NCI-H187 (cell line): ENCODE data around the gene NFAM1.

ENCODE experiments used
- DNase-seq, 2 experiments: peaks; one replicate each; lab custom pipeline; 2025; lab: John Stamatoyannopoulos, UW

Gene NFAM1

GRCh38 chr22:42383287-42383686 lies 48.9 kb downstream of the NFAM1 start:
- DNase-seq: no peak

DNA sequence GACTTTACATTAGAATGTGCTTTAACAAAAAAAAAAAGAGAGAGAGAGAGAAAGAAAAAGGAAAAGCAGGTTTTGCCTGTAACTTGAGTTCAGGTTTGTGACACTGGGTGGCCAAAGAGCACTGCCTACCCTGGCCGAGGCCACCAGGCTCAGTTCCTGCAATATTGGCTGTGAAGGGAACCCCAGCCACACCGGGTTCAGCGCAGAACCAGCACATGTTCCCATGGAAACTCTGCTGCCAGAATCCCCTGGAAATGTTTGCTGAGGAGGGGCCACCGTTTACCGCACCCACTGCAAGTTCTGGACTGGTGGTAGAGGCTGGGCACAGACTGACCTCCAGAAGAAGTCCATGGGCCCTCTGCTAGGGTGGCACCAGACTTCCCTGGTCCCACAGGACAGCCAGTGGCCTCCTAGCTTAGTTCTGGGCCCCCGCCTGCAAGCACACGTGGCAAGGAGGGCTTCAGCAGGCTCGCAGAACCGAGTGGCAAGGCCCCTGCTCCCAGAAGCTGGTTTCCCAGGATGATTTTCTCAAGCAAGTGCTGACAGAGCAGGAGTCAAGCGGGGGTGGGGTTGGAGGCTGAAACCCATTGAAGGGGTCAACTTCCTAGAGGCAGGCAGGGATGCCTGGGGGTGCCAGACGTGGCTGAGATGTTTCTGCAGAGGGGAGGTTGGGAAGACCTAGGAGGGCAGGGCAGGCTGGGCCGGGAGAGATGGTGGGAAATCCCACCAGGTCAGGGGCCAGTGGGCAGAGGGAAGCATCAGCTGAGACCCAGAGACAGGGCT lies 51.2 kb downstream of the NFAM1 start:
- no peak for DNase-seq

GRCh38 chr22:42379966-42380537 lies 52.2 kb downstream of the NFAM1 start:
- no peak for DNase-seq

GRCh38 chr22:42376711-42377554 lies 55.3 kb downstream of the NFAM1 start:
- peak; percentile 27 to 72 for DNase-seq

GRCh38 chr22:42375982-42376381 lies 56.2 kb downstream of the NFAM1 start:
- DNase-seq: no peak

GRCh38 chr22:42372976-42373375 lies 59.2 kb downstream of the NFAM1 start:
- DNase-seq: peak in 1 of 2 experiments; percentile 11

DNA sequence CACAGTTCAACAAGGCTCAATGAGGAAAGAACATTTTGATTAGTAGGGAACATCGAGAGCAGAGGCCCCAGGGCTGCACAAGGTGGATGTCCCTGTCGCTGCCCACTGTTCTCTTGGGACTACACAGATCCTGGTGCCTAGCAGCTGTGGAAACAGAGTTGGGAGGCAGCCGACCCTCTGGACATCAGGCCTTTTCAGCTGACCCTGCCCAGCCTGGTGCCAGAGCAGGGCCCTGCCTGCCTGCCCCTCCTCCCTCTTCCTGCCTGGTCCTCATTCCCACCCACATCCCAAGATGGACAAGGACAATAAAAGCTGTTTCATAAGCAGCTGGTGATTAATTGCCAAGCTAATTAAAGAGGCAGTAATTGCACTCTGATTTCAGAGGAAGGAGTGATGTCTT lies 60.7 kb downstream of the NFAM1 start:
- no peak for DNase-seq

- no peak for DNase-seq
Observed at GRCh38 chr22:42371099-42371498, 61.1 kb downstream of the NFAM1 start.

DNA sequence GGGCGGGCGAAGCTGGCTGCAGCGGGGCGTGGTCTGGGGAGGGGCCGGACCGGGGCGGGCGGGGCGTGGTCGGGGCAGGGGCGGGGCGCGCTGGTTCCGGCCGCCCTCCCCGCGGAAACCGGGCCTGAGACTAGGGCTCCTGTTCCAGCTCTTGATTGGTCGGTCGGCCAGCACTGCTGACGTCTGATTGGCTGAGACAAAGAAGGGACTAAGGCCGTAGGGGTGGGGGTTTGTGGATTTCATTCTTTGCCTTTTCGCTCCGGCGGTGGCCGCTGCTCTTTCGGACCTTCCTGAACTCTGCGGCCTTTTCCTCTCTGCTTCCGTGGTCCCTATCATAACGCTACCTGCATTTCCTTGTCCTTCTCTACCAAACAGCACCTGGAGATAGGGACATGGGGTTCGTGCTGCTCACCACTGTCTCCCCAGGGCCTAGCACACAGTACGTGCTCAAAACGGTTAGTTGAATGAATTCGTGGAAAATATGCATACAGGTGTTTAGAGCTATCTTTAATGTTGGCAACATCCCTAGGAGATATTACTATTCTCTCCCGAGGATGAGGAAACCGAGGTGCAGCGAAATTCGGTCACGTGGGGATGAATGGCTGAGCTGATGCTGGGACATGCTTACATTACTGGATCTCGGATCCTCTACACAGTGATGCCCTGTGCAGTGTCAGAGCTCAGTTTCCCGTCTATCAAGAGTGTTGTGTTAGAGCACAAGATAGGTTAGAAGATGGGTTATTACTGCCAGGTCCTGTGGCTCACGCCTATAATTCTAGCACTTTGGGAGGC lies 62.8 kb downstream of the NFAM1 start:
- peak; percentile 55 to 69 for DNase-seq

GRCh38 chr22:42368379-42369249 lies 63.6 kb downstream of the NFAM1 start:
- peak in 1 of 2 experiments; percentile 12 for DNase-seq

GRCh38 chr22:42367980-42368378 lies 64.2 kb downstream of the NFAM1 start:
- no peak for DNase-seq

DNA sequence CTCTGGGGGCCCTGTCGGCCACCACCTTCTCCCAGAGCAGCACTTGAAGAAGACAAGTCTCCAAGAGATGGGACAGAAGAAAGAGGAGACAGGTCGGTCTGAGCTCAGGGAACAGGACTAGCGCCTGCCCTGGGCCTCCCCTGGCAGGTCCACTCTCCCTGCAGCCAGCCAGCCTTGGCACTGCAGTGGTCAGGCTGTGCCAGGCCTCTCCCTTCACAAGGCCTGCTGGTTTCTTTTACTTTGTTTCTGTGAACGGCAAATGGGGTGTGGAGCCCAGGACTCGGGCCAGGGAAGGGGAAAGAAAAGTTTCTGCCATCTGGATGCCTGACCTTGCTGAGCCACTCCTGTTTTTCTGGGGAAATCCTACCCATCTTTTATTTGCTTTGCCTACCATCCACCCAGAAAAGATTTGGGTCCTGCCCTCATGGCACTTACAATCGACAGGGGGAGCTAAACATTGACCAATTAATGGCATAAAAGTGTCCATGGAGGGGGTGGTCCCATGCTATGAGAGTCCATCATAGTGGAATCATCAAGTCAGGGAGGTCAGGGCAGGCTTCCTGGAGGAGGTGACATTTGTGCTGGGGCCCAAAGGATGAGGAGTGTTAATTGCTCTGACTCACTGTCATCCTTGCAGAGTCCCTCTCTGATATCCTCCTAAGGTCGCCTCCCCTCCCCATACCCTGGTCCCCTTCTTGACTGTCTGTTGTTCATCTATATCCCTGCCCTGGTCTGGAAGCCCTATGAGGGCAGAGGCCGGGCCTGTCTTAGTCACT lies 65.2 kb downstream of the NFAM1 start:
- no peak for DNase-seq

GRCh38 chr22:42365942-42366695 lies 66.1 kb downstream of the NFAM1 start:
- no peak for DNase-seq

DNA sequence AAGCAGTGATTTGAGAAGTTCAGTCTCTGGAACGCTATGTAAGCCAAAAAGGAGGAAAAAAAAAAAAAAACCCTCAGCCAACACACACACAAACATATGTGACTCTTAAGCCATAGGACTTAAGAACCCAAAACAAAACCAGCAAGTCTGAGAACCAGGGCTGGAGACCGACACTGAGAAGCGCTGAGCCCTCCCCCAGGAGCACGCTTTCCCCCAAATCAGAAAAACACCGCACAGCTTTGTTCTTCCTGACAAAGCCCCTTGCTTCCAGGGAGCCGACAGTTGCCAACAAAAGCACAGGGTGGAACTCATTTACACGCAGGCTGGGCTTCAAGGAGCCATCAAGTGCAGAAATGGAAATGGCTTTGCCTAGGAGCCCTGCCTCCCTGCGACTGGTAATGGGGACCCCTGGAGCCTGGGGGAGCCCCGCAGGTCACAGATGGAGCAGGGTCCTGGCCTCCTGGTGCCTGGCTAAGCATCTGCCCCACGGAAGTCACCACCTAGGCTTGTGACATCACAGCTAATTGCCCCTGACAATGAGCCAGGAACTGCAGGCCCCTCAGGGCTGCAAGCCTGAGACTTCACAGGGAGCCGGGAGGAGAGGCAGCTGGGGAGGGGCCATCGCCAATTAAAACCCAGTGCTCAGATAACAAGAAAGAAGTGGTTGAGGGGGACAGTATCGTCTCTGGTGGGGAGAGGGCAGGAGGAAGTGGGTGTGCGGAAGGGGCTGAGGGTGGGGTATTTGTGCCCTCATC lies 66.9 kb downstream of the NFAM1 start:
- DNase-seq: no peak

GRCh38 chr22:42364604-42365110 lies 67.5 kb downstream of the NFAM1 start:
- no peak for DNase-seq

GRCh38 chr22:42363892-42364291 lies 68.3 kb downstream of the NFAM1 start:
- no peak for DNase-seq

- DNase-seq: no peak
Observed at GRCh38 chr22:42361523-42361922, 70.7 kb downstream of the NFAM1 start.

DNA sequence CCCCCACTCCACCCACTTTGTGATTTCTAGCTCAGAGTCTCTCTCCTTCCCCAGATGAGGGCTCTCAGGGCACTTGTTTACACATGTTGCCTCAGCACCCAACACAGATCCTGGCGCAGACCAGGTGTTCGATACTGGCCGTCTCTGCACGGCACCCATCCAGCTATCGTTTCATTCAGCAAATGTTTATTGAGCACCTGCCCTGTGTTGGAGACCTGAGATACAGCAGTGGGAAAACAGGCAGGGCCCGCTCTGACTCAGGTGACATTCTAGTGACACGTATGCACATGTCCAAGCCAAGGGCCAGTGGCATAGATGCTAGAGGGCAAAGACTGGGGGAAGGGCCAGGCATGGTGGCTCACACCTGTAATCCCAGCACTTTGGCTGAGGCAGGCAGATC lies 71.9 kb downstream of the NFAM1 start:
- no peak for DNase-seq
